Activated T-cell treated with anti-CD3 and anti-CD28 coated beads for 4 hours (primary cell): ENCODE results near the gene HPSE2.
"Not testable (repeated sequence)": the region's sequence is repeated elsewhere in the genome, so short reads cannot be mapped to it uniquely, and the experiment has no call there.

ENCODE experiments used
- DNase-seq: peaks from one replicate; pipeline ENCODE4 v3.0.0-alpha.2; 2020

The HPSE2 gene

GRCh38 chr10:98608411-98608810 lies 627.2 kb downstream of the HPSE2 start:
- no peak for DNase-seq

GRCh38 chr10:98602224-98602623 lies 633.4 kb downstream of the HPSE2 start:
- no peak for DNase-seq

DNA sequence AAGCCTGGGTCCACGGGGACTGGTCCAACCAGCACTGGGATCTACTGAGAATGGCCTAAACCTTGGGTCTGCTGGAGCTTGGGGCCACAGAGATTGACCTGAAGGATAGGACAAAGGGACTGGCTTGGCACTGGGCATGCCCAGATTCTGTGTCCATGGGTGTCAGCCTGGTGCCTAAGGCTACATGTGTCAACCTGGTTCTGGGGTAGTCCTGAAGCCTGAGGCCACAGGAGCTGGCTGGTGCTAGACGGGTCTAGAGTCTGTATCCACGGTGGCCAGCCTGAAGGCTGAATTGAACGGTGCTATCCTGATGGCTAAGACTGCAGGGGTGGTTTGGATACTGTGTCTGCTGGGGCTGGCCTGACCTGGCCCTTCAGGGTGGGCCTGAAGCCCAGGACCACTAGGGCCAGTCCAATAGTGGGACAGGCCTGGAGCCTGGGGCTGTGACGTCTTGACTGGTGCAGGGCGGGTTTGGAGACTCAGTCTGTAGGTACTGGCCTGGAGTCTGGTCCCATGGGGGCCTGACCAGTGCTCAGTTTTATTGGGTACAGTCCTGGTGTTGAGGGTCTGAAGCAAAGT lies 636.5 kb downstream of the HPSE2 start:
- DNase-seq = no peak

DNA sequence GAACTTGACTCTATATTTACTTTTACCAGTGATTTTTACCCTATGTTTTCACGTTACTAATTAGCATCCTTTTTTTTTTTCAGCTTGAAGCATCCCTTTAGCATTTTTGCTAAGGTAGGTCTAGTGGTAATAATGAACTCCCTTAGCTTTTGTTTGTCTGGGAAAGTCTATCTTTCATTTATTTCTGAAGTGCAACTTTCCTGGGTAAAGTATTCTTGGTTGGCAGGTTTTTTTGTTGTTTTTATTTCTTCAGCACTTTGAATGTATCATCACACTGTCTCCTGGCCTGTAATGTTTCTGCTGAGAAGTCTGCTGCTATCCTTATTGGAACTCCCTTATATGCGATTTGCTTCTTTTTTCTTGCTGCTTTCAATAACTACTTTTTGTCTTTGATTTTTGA lies 639.2 kb downstream of the HPSE2 start:
- DNase-seq = no peak

GRCh38 chr10:98589691-98590090 lies 646.0 kb downstream of the HPSE2 start:
- no peak for DNase-seq

- DNase-seq = no peak
These were observed 646.6 kb downstream of the HPSE2 start for GRCh38 chr10:98589007-98589406.

DNA sequence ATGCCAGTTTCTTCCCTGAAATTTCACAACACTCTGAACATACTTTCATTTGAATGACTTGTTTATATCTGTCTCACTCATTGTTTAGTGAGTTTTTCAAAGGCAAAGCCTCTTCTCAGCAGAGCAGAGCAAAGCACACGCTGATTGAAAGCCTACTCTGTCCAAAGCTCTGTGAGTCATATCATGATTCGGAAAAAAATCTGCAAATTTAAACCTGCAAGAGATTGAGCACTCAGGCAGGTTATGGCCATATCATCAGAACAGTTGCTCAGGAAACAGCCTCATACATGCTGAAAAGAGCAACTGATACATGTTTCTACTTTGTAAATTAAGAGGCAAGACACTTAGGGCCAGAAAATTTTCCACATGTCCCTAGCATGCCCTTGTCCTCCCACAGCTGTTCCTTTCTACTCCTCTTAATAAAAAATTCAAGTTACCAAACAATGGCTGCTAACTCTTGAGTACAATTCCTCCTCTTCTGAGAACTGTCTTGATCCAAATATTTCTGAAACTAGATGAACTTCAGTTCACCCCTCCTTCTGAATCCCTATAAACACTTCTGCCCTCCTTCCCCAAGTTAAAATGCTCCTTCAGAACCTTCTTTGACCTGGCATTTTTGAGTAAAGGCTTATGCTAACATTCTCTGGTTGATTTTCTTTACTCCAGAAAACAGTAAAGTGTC lies 648.4 kb downstream of the HPSE2 start:
- DNase-seq = no peak

DNA sequence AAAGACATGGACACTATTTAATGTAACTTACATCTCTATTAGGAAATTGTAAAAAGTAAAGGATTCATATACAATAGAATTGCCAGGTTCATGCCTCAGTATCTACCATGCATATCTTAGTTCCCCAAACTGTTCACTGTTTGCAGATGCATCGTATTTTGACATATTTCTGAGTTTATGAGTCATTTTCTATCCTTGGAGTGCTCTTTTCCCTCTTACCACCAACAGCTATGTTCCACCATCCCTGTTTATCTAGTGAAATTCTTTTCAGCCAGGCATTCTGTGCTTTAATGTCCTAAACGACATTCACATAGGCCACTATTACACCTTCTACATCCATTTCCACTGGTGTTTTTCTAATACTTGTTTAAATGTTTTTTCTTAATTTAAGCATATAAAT lies 649.6 kb downstream of the HPSE2 start:
- no peak for DNase-seq

GRCh38 chr10:98582363-98582762 lies 653.3 kb downstream of the HPSE2 start:
- DNase-seq = no peak

- DNase-seq = no peak
These were observed 658.1 kb downstream of the HPSE2 start for GRCh38 chr10:98577578-98577977.

DNA sequence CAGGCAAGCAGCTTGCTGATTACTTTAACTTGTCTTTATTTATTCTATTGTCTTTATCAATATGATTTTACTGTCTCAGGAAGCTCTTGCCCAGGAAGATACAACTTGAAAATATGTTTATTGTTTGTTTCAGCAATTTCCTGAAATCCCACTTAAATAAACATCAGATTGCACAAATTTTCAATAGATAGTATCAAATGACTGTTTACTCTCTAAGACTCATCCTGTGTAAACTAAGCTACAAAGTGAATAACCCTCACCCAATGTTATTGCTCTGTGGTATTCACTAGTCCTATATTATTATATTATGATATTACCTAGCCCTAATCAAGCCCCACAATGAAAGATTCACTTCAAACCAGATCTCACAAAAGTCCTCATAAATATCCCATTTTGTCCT lies 658.5 kb downstream of the HPSE2 start:
- no peak for DNase-seq

- DNase-seq = no peak
These were observed 659.6 kb downstream of the HPSE2 start for GRCh38 chr10:98576096-98576495.

DNA sequence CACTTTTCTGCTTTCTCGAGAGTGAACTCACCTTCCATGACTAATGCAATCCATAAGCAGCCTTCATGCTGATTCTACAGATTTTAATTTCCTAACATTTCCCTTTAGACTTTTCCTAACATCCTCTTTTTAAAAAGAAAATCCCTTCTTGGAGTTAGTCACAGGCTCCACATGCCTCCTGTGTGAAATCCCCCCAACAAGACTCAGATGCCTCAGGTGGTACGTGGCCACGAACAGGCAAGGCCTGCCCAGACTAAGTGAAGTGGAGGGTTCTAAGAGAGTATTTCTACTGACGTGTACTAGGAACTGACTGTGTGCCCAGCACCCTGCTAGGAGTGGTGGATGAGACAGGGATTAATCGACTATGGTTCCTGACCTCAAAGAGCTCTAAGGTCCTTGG lies 663.1 kb downstream of the HPSE2 start:
- DNase-seq = no peak

DNA sequence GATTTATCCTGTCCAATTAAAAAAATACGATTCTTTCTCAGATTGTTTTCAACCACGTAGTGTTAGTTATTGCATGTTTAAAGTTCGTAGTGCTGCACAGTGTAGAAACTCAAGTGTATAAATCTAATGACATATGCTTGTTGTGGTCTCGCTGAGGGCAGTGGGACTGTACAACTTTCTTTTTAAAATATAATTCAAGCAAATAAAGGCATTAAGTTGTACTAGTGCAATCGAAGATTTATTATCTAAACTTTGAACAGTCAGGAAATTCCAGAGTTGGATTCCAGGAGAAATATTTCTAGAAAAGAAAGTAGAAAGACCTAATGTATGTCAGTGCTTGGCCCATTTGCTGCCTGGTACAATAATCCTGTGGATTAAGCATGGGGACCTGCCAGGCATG lies 664.8 kb downstream of the HPSE2 start:
- DNase-seq = no peak

GRCh38 chr10:98569853-98570252 lies 665.8 kb downstream of the HPSE2 start:
- DNase-seq = no peak

DNA sequence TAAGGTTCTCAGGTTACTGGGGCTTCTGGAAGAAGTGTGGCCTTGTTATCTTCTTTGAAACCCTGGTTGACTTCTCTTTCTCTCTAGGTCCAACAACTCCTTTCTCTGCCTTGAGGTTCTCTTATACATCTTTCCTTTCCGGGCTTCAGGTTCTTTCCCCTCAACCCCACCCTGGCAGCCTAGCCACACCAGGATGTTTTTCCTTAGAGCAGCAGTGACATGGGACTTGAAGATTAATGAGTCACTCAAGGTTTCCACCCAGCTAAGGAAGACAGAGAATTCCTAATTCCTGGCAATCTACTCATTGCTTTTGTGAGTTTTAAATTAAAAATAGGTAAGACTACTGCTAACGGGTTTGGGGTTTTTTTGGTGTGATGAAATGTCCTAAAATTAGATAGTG lies 667.1 kb downstream of the HPSE2 start:
- DNase-seq = no peak

GRCh38 chr10:98567391-98568133 lies 668.1 kb downstream of the HPSE2 start:
- no peak for DNase-seq

GRCh38 chr10:98563811-98564210 lies 671.8 kb downstream of the HPSE2 start:
- no peak for DNase-seq

DNA sequence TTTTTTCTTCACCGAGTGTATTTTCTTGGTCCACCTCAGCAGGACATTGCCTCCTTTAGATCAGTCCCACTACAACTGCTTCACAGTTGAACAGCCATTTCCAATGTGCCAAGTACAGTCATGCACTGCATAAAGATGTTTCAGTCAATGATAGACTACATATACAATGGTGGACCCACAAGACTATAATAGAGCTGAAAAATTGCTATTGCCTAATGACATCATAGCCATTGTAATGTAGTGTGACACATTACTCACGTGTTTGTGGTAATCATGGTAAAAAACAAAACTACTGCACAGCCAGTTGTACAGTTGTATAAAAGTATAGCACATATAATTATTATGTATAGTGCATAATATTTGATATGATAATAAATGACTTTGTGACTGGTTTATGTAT lies 675.1 kb downstream of the HPSE2 start:
- DNase-seq = no peak

GRCh38 chr10:98556061-98556460 lies 679.6 kb downstream of the HPSE2 start:
- DNase-seq = no peak

- no peak for DNase-seq
These were observed 680.5 kb downstream of the HPSE2 start for GRCh38 chr10:98555021-98555619.

DNA sequence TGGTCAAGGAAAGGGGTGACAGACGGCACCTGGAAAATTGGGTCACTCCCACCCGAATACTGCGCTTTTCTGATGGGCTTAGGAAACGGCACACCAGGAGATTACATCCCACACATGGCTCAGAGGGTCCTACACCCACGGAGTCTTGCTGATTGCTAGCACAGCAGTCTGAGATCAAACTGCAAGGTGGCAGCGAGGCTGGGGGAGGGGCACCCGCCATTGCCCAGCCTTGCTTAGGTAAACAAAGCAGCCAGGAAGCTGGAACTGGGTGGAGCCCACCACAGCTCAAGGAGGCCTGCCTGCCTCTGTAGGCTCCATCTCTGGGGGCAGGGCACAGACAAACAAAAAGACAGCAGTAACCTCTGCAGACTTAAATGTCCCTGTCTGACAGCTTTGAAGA lies 694.1 kb downstream of the HPSE2 start:
- not testable (repeated sequence) for DNase-seq

GRCh38 chr10:98539578-98539977 lies 696.1 kb downstream of the HPSE2 start:
- no peak for DNase-seq

- DNase-seq = no peak
These were observed 697.2 kb downstream of the HPSE2 start for GRCh38 chr10:98538472-98538871.
